Measurements from ENCODE around the gene RFX4.

RFX4 gene

GRCh38 chr12:106804668-106805067 is 221.9 kb downstream of the RFX4 start:
- 89% methylated on average over 2 of the region's 3 CpGs for WGBS (ENCODE audit: insufficient coverage)
- Histone ChIP-seq H3K9me3 (ENCODE audit: control extremely low read depth in 1 of 5, control insufficient read depth in 4 of 5, insufficient read depth in 2 of 5, low read depth in 1 of 5, low read length in 4 of 5) (no peaks in the 10 kb centered on the region), H3K4me3 (ENCODE audit: control insufficient read depth in 1 of 7, extremely low read depth in 1 of 7, insufficient read depth in 4 of 7, low read depth in 2 of 7, low read length in 6 of 7) (no peak overlapping the region), H3K36me3 (ENCODE audit: control insufficient read depth in 4 of 4, insufficient read depth in 4 of 4, low read length in 3 of 4) (peaks cover 0 to 8% (median 3%) of the 10 kb centered on the region in 4 experiments), H3K4me1 (ENCODE audit: control extremely low read depth in 1 of 4, control insufficient read depth in 4 of 4, insufficient read depth in 4 of 4, low read length in 3 of 4) (no peaks in the 10 kb centered on the region), H3K27ac (ENCODE audit: insufficient read depth in 1 of 2, low read depth in 1 of 2, low read length in 2 of 2, poor library complexity in 1 of 2, severe bottlenecking in 2 of 2) (no peak overlapping the region), H3K27me3 (replicated peaks in 2 of 5; ENCODE audit: control insufficient read depth in 4 of 5, insufficient read depth in 5 of 5, low read length in 4 of 5) (no peaks in the 10 kb centered on the region)
- ChIA-PET CTCF (no interaction called here), POLR2A (no interaction called here)
- no peak for DNase-seq
